KG1 (cell line): Measurements from ENCODE around the gene FRS2.
A peak's percentile ranks its signal among the peaks of the same experiment; 100 is the strongest.
"Not testable (repeated sequence)": the region's sequence is repeated elsewhere in the genome, so short reads cannot be mapped to it uniquely, and the experiment has no call there.

ENCODE experiments used
- DNase-seq: peaks from one replicate; lab custom pipeline; 2025; lab: John Stamatoyannopoulos, UW

The FRS2 gene

GRCh38 chr12:69470189-69471075 lies at the start of gene FRS2:
Gene FRS2 (plus strand): TSS chr12:69470388. CDS start chr12:69569031, 98,643 bp downstream.
- peak; percentile 66 for DNase-seq

- no peak for DNase-seq
Observed at GRCh38 chr12:69421548-69421947, 48.6 kb upstream of the FRS2 start.

GRCh38 chr12:69423037-69423905 lies 46.9 kb upstream of the FRS2 start:
- DNase-seq: no peak

- DNase-seq: no peak
Observed at GRCh38 chr12:69425417-69425816, 44.8 kb upstream of the FRS2 start.

- DNase-seq: no peak
Observed at GRCh38 chr12:69428351-69429073, 41.7 kb upstream of the FRS2 start.

- no peak for DNase-seq
Observed at GRCh38 chr12:69430942-69431590, 39.1 kb upstream of the FRS2 start.

GRCh38 chr12:69431591-69432222 lies 38.5 kb upstream of the FRS2 start:
- no peak for DNase-seq

GRCh38 chr12:69433653-69434052 lies 36.5 kb upstream of the FRS2 start:
- no peak for DNase-seq

GRCh38 chr12:69435644-69436043 lies 34.5 kb upstream of the FRS2 start:
- no peak for DNase-seq

GRCh38 chr12:69437073-69437472 lies 33.1 kb upstream of the FRS2 start:
- DNase-seq: no peak

GRCh38 chr12:69438539-69438938 lies 31.6 kb upstream of the FRS2 start:
- no peak for DNase-seq

- no peak for DNase-seq
Observed at GRCh38 chr12:69440016-69440415, 30.2 kb upstream of the FRS2 start.

- DNase-seq: no peak
Observed at GRCh38 chr12:69440886-69441285, 29.3 kb upstream of the FRS2 start.

GRCh38 chr12:69442894-69443293 lies 27.3 kb upstream of the FRS2 start:
- DNase-seq: no peak

GRCh38 chr12:69443916-69444315 lies 26.3 kb upstream of the FRS2 start:
- DNase-seq: no peak

GRCh38 chr12:69447892-69448291 lies 22.3 kb upstream of the FRS2 start:
- no peak for DNase-seq

- DNase-seq: not testable (repeated sequence)
Observed at GRCh38 chr12:69452598-69453132, 17.5 kb upstream of the FRS2 start.

GRCh38 chr12:69456239-69456638 lies 13.9 kb upstream of the FRS2 start:
- no peak for DNase-seq

- no peak for DNase-seq
Observed at GRCh38 chr12:69457433-69457832, 12.8 kb upstream of the FRS2 start.

- no peak for DNase-seq
Observed at GRCh38 chr12:69459477-69459876, 10.7 kb upstream of the FRS2 start.

GRCh38 chr12:69464428-69464827 lies 5.8 kb upstream of the FRS2 start:
- DNase-seq: no peak
